Smooth muscle cell (in vitro differentiated cells): Measurements from ENCODE around the gene KLF13. TPM values are rescaled to one million over a fixed set of nuclear protein-coding genes. Genes with fewer than 3 reads are reported as not detected.

Source experiments
- DNase-seq: peaks from one replicate; lab custom pipeline; 2025; ENCODE audit not compliant: unreplicated experiment; lab: John Stamatoyannopoulos, UW
- H2AFZ ChIP-seq: fragments of 200-600 bp; sonication (generic); 2 replicates; pipeline ENCODE4 v1.6.0; 2016; ENCODE audit warnings: antibody characterized with exemption, low read depth, mild to moderate bottlenecking
- H3F3A ChIP-seq: fragments of 200-600 bp; sonication (generic); 2 replicates; pipeline ENCODE4 v1.6.0; 2017; ENCODE audit warnings: antibody characterized with exemption, low read depth
- H3K27ac ChIP-seq: fragments of 200-600 bp; sonication (generic); 2 replicates; pipeline ENCODE4 v1.5.1; 2016; ENCODE audit warnings: low read depth, mild to moderate bottlenecking
- H3K27me3 ChIP-seq: fragments of 200-600 bp; sonication (generic); 2 replicates; pipeline ENCODE4 v1.6.1; 2016; ENCODE audit warnings: low read depth, mild to moderate bottlenecking
- H3K36me3 ChIP-seq: fragments of 200-600 bp; sonication (generic); 2 replicates; pipeline ENCODE4 v1.5.1; 2016; ENCODE audit warnings: low read depth
- H3K4me1 ChIP-seq: fragments of 200-600 bp; sonication (generic); 2 replicates; pipeline ENCODE4 v1.5.1; 2016; ENCODE audit warnings: low read depth
- H3K4me2 ChIP-seq: fragments of 200-600 bp; sonication (generic); 2 replicates; pipeline ENCODE4 v1.6.0; 2016; ENCODE audit warnings: mild to moderate bottlenecking
- H3K4me3 ChIP-seq: fragments of 200-600 bp; sonication (generic); 2 replicates; pipeline ENCODE4 v1.5.1; 2016; ENCODE audit warnings: mild to moderate bottlenecking
- H3K79me2 ChIP-seq: fragments of 200-600 bp; sonication (generic); 2 replicates; pipeline ENCODE4 v1.6.0; 2016; ENCODE audit warnings: low read depth, mild to moderate bottlenecking
- H3K9ac ChIP-seq: fragments of 200-600 bp; sonication (generic); 2 replicates; pipeline ENCODE4 v1.6.0; 2016; ENCODE audit warnings: low read depth
- H3K9me3 ChIP-seq: fragments of 200-600 bp; sonication (generic); replicated peaks from 2 replicates; pipeline ENCODE4 v1.5.1; 2016; ENCODE audit warnings: low read depth
- H4K20me1 ChIP-seq: fragments of 200-600 bp; sonication (generic); 2 replicates; pipeline ENCODE4 v1.6.0; 2016; ENCODE audit warnings: low read depth
- WGBS: methylation state at CpG from one replicate; pipeline ENCODE4 v1.1.7; 2016; ENCODE audit warnings: low lambda C conversion rate; 5-methylcytosine and 5-hydroxymethylcytosine counted together
- polyA plus RNA-seq: library from polyadenylated mRNA; unstranded; fragments of >200 nt; fragmentation: Nextera tagmentation; extraction: Ambion mirVana; gene quantifications from 2 replicates; pipeline ENCODE4 v1.2.1, GENCODE V29; 2016
- total RNA-seq: library from RNA; depleted of rRNA; stranded (reverse); fragments of >200 nt; gene quantifications from 2 replicates; pipeline ENCODE4 v1.2.3, GENCODE V29; 2014
- TF ChIP-seq, protein P1 (sequence below): fragments of 200-600 bp; sonication (generic); IDR thresholded peaks from 2 replicates; pipeline ENCODE4 v1.5.1; 2017; ENCODE audit warnings: borderline replicate concordance, mild to moderate bottlenecking, antibody characterized with exemption; ENCODE audit not compliant: insufficient read depth, poor library complexity, severe bottlenecking

Gene KLF13
- total and polyA plus RNA-seq, 2 experiments from 2014 or later, result 42.1 to 74.2 TPM

DNA sequence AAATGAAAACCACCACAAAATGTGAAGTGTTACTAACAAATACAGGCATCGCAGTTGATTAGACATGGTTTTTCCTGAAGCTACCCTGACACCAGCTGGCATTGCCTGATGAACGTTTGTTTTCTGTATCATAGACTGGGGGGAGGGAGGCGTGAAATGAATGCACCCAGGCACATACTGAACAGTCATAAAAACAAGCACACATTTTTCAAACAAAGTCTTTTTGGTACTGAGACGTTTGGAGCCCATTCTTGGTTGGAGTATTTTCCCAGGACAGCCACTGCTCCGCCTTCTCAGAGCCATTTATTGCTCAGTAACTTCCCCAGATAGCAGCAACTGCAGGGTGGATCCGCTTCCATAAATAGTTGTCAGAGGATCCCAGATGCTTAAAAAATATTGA is 52.4 kb downstream of the KLF13 start:
- DNase-seq, result no peak
- Histone ChIP-seq H3K27me3 (no peaks in the 10 kb centered on the region), H4K20me1 (peaks cover 46% of the 10 kb centered on the region), H3K4me2 (no peak overlapping the region), H3K4me1 (no peaks in the 10 kb centered on the region), H3K4me3 (no peak overlapping the region), H3K27ac (no peak overlapping the region), H3K9me3 (no peaks in the 10 kb centered on the region), H2AFZ (no peak overlapping the region), H3K79me2 (peaks cover 34% of the 10 kb centered on the region), H3K9ac (no peak overlapping the region), H3F3A (no peaks in the 10 kb centered on the region), H3K36me3 (peaks cover 3% of the 10 kb centered on the region)
- 65% methylated on average over 6 of the region's 6 CpGs for WGBS
- TF ChIP-seq, protein P1, sequence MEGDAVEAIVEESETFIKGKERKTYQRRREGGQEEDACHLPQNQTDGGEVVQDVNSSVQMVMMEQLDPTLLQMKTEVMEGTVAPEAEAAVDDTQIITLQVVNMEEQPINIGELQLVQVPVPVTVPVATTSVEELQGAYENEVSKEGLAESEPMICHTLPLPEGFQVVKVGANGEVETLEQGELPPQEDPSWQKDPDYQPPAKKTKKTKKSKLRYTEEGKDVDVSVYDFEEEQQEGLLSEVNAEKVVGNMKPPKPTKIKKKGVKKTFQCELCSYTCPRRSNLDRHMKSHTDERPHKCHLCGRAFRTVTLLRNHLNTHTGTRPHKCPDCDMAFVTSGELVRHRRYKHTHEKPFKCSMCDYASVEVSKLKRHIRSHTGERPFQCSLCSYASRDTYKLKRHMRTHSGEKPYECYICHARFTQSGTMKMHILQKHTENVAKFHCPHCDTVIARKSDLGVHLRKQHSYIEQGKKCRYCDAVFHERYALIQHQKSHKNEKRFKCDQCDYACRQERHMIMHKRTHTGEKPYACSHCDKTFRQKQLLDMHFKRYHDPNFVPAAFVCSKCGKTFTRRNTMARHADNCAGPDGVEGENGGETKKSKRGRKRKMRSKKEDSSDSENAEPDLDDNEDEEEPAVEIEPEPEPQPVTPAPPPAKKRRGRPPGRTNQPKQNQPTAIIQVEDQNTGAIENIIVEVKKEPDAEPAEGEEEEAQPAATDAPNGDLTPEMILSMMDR, result no peak

DNA sequence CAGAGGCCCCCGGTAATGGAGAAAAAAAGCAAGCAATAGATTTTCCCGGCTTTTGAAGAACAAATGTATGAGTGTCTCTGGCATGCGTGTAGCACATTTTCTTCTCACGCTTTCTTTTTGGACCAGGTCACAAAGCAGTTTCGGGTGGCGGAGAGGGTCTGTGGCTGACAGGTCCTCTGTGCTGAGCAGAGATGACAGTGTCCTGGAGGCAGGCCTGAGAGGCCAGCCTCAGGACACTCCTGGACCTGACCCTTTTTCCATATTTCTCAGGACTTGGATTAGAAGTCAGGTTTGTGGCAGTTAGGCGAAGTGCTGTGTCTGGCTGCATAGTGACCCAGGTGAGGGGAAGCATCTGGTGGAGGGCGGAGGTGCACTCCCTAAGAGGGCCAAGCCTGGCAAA is 52.9 kb downstream of the KLF13 start:
- TF ChIP-seq, protein P1, result no peak
- Histone ChIP-seq H3F3A (no peaks in the 10 kb centered on the region), H3K36me3 (peaks cover 3% of the 10 kb centered on the region), H2AFZ (no peak overlapping the region), H4K20me1 (peaks cover 41% of the 10 kb centered on the region), H3K9me3 (no peaks in the 10 kb centered on the region), H3K4me2 (no peak overlapping the region), H3K4me3 (no peak overlapping the region), H3K27ac (no peak overlapping the region), H3K27me3 (no peaks in the 10 kb centered on the region), H3K9ac (no peak overlapping the region), H3K79me2 (peaks cover 28% of the 10 kb centered on the region), H3K4me1 (no peaks in the 10 kb centered on the region)
- DNase-seq, result no peak
- 98% methylated on average over 8 of the region's 8 CpGs for WGBS

DNA sequence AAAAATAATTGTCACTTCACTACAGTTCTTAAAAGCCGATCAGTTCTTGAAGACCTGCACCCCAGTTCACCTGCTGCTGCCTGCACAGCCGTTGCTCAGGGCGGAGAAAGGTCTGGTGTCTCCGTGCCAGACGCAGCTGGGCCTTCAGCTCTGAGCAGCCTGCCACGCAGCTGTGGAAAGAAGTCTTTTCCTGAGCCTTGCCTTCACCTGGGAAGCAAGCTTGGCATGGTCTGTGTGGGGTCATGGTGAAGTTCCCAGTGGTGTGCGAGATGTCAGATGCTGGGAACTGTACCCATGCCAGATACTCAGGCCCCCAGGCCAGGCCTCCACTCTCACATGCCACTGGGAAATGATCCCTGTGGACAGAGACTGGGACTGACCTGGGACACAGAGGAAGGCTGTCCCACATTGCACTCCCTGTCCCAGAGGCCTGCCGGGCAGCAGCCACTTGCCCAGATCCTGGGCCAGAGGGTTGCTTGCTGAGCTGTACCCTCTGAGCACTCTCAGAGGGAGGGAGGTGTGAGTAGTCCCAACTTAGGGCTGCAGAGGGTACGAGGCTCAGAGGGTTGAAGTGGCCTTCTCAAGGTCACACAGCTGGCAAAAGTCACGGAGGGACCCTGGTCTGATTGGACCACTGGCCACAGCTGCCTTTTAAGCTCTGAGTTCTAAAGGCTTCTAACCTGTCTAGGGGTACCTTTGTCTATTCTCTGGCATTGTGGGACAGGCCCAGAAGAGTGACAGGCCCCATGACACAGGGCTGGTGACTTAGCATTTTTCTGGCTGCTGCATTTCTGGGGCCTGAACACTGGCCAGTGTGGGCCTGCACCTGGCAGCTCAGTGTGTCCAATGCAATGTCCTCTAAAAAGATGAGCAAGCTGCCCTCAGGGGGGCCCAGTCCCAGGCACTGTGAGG is 55.4 kb downstream of the KLF13 start:
- Histone ChIP-seq H3K4me3 (no peak overlapping the region), H3K4me2 (no peak overlapping the region), H3K9me3 (no peaks in the 10 kb centered on the region), H4K20me1 (peaks cover 17% of the 10 kb centered on the region), H3F3A (peaks cover 4% of the 10 kb centered on the region), H2AFZ (no peak overlapping the region), H3K9ac (no peak overlapping the region), H3K27ac (no peak overlapping the region), H3K79me2 (peaks cover 14% of the 10 kb centered on the region), H3K4me1 (no peaks in the 10 kb centered on the region), H3K27me3 (no peaks in the 10 kb centered on the region), H3K36me3 (peaks cover 3% of the 10 kb centered on the region)
- 98% methylated on average over 10 of the region's 10 CpGs for WGBS
- TF ChIP-seq, protein P1, result no peak
- DNase-seq, result no peak

DNA sequence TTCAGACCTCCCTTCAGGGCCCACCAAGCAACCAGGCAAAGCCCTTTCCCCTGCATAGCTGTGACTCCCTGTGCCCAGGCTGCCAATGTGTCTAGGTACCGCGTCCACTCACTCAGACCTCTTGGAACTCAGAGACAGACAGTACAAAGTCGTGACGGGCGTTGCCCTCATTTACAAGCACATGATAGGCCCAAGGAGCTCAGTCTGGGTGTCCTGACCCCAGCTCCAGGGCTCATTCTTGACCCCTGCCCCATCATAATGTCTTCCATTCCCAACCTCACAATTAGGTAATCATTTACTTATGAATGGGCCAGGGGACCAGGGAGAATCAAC is 56.0 kb downstream of the KLF13 start:
- no peak overlapping the region for H3K9ac ChIP-seq
- H3K27ac ChIP-seq, result no peak overlapping the region
- TF ChIP-seq, protein P1, result no peak
- H3K9me3 ChIP-seq, result no peaks in the 10 kb centered on the region
- no peak overlapping the region for H3K4me3 ChIP-seq
- H3K79me2 ChIP-seq, result peaks cover 8% of the 10 kb centered on the region
- DNase-seq, result no peak
- 95% methylated on average over 5 of the region's 5 CpGs for WGBS
- no peaks in the 10 kb centered on the region for H3K27me3 ChIP-seq
- H4K20me1 ChIP-seq, result peaks cover 11% of the 10 kb centered on the region
- H2AFZ ChIP-seq, result no peak overlapping the region
- no peak overlapping the region for H3K4me2 ChIP-seq
- peaks cover 6% of the 10 kb centered on the region for H3F3A ChIP-seq
- H3K36me3 ChIP-seq, result peaks cover 3% of the 10 kb centered on the region
- H3K4me1 ChIP-seq, result no peaks in the 10 kb centered on the region
